Activated T-helper 9 cell treated with anti-CD3 and anti-CD28 coated beads, Interleukin-2, amount 50 U/mL, for 16 hours (primary cell): ENCODE results near the gene AAMP.

Experiments used
- DNase-seq: peaks from one replicate; pipeline ENCODE4 v3.0.0-alpha.2; 2020; ENCODE audit warnings: low read depth

The AAMP gene

DNA sequence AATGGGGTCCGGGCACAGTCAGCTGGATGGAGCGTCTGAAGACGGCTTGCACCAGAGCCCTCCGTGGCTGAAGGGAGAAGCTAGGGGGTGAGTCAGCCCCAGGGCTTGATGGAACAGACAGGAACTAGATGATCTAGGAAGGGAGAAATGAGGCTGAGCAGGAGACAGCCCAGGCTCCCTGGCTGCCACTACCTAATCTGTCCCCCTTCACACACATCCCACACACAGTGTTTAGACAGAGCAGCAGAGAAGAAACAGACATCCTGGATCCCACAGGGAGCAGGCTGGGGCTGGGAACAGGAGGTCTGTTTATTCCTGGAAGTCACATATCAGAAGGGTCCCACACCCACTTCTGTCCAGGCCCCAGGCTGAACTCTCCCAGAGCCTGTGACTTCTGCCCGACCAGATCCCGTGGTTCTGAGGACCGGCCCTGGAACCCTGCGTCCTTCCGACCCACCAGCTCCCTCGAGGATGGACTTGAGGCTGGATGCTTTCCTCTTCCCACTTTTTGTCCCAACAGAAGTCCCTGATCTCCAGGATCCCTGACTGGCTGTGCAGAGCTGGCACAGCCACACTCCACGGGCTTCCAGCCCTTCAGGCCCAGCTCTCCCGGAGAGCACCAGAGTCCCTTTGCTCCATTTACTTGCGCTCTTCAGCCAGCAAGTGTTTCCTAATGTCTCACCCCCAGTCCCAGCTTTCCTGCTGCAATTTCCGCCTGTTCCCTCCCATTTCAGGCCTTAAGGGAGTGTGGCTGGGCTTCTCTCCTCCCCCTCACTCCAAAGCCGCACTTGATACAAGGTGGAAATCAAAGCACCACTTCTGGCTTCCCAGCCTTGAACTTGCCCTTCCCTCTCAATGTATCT is 10.6 kb downstream of the AAMP start:
- DNase-seq = no peak

DNA sequence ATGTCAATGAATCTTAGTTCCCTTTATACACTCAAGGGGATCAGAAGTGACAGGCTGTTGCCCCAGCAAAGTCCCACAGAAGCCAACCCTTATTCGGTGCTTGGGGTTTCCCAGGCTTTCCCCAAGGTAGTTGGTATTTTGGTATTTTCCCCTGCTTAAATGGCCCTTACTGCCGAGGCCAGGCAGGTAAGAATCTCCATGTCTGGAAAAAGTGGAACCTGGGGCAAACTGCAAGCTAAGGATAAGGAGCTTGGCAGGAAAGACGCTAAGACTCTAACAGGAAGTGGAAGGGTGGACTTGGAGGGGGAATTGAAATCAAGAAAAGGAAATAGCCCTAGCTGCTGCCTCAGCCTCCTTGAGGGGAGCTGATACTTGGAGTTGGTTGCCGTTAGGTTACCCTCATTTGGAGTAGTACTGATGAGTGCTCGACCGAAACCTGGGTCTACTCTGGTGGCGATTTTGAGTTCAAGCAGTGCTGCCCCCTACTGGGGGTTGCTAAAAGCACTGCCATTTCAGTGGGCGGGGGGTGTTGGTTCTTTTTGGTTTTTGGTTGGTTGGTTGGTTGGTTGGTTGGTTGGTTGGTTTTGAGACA is 12.5 kb downstream of the AAMP start:
- DNase-seq = peak; percentile 51

DNA sequence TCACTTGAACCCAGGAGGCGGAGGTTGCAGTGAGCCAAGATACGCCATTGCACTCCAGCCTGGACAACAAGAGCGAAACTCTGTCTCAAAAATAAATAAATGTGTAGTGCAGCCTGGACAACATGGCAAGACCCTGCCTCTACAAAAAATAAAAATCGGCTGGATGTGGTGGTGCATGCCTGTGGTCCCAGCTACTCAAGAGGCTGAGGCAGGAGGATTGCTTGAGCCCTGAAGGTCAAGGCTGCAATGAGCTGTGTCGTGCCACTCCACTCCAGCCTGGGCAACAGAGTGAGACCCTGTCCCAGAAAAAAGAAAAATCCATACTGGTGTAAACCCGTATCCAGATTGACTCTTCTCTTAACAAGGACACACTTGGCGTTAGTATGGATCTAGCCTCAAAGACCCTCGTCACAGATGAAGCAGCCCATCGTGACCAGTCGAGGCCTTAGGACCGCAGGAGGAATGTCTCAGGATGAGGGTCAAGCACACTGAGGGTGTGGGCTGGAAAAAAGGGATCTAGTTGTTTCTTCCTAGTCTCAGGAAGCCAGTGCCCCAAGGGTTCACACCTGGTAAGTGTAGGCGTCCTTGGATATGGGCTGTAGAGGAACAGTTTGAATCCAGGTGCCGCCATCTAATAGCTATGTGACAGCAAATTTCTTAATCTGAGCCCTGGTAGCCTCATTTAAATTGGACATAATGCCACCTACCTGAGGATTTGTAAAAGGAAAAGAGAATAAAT is 13.2 kb downstream of the AAMP start:
- DNase-seq = no peak

DNA sequence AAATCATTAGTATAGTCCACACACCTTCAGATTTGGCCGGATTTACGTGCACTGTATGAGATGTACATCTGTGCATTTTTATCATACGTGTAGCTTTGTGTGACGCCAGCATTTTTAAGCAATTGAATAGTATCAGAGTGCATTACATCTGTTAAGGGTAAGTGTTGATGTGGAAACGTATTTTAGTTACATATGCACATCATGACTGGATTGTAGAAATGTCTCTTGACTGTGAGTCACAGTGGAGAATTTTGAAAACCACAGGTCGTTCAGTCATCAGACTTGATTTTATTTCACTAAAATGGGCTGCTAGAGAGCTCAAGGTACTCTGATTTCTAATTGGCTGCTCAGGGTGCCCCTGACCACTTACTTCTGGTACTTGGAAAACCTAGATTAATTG is 14.5 kb downstream of the AAMP start:
- no peak for DNase-seq

DNA sequence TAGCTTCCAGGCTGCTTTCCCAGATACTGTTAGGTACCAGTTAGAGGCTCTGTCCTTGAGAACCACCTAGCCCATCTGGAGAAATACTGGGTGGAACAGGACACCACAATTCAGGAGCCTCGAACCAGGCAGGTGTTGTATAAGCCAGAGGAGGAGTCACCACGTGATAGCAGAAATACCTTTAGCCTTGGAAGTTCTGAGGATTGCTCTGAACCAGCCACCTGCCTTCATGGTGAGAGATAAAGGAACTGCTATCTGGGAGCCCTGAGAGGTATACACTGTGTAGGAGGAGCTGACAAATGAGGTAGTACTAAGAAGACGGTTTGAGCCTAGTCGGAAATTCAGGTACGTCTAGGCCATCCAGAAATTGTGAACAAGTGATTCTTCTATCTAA is 16.7 kb downstream of the AAMP start:
- no peak for DNase-seq

GRCh38 chr2:218252509-218253231 is 17.3 kb downstream of the AAMP start:
- no peak for DNase-seq

DNA sequence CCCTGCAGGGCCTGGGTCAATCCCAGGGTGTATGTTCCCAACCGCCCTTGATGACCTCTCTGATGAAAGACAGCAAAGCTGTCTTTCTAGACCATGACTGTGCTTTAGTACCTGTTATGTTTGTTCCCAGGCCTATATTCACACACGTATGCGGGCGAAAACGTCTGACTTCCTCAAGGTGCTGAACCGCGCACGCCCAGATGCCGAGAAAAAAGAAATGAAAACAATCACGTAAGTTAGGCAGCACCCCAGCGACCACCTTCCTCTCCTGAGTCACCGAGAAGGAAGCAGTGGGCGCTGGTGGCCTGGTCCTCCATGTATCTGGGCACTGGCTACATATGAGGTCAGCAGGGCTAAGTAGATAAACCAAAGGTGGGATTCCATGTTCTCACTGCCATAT is 20.2 kb downstream of the AAMP start:
- no peak for DNase-seq

- no peak for DNase-seq
Observed at GRCh38 chr2:218245214-218245613, 24.7 kb downstream of the AAMP start.

DNA sequence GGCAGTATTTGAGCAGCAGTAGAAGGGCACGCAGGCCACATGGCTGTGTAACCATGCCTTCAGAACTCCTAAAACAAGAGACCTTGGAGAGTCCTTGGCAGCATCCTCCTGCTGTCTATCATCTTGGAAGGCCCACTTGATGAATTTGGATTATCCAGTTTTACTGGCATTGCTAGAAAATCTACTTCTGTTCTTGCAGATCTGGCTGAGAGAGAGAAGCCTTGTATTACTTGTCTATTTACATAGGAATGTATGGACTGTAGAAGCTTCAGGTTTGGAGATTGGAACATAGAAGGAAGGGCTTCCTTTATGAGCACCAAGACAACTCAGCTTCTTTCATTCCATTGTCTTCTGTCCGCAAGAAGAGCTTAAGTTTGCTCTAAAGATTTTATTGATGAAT is 25.3 kb downstream of the AAMP start:
- DNase-seq = no peak

- DNase-seq = no peak
Observed at GRCh38 chr2:218244204-218244603, 25.7 kb downstream of the AAMP start.

DNA sequence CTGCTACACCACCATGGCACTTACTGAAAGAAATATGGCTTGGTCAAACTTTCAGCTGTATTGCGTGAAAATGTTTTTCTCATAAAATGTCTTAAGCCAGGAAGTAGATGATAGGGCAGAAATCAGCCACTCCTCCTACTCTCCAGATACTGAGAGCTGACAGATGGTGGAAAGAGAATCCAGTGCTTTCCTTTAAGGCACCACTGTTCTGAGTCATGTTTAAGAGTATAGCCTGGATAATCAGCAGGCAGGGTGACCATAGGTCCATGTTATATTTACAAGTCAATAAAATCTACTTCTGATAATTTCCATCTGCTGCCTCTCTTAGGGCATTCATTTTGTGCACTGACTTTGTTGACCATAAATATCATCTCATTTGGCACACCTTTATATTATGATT is 31.1 kb downstream of the AAMP start:
- no peak for DNase-seq

GRCh38 chr2:218236829-218237228 is 33.1 kb downstream of the AAMP start:
- DNase-seq = no peak

GRCh38 chr2:218235017-218235416 is 34.9 kb downstream of the AAMP start:
- no peak for DNase-seq

- DNase-seq = no peak
Observed at GRCh38 chr2:218234521-218234920, 35.4 kb downstream of the AAMP start.

DNA sequence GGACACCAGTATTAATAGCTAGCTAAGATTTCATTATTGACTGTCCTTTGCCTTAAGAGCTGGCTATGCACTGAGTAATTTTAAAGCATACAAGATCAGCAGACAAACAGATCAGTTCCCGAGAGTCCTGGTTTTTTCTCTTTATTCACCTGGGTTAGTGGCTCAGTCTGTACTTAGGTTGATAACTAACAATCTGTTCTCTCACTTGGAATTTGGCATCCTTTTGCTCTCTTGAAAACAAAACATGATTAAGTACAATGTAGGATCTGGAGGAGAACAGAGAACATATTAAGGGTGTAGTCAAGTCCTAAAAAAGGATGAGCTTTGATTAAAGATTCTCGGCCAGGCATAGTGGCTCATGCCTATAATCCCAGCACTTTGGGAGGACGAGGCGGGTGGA is 36.4 kb downstream of the AAMP start:
- DNase-seq = no peak

- DNase-seq = no peak
Observed at GRCh38 chr2:218230882-218231281, 39.1 kb downstream of the AAMP start.

DNA sequence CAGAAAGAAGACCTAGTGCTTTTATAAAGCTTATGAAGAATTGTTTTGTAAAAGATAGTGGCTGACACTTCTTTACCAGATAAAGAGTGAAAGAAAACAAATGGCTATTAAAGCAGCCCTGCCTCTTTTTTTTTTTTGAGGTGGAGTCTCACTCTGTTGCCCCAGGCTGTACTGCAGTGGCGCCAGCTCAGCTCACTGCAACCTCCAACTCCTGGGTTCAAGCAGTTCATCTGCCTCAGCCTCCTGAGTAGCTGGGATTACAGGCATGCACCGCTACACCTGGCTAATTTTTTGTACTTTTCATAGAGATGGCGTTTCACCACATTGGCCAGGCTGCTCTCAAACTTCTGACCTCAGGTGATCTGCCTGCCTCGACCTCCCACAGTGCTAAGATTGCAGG is 40.1 kb downstream of the AAMP start:
- DNase-seq = no peak

DNA sequence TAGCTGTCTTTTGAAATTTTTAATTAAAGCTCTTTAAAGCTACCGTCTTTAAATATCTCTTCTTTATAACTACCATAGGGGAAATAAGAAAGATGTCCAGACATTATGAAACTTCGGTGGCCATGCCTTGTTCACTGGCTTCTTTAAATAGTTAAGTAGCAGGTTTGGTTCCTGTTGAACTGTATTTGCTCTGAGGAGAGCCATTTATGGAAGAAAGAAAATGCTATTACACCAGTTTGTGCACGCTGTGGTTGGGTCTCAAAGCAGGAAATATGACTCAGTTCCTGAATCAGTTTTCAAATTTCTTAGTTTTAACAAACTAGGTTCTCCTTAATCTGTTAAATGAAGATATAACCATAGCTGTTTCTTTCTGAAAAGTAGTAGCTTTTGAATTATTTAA is 40.7 kb downstream of the AAMP start:
- no peak for DNase-seq

- no peak for DNase-seq
Observed at GRCh38 chr2:218228366-218229090, 41.4 kb downstream of the AAMP start.

DNA sequence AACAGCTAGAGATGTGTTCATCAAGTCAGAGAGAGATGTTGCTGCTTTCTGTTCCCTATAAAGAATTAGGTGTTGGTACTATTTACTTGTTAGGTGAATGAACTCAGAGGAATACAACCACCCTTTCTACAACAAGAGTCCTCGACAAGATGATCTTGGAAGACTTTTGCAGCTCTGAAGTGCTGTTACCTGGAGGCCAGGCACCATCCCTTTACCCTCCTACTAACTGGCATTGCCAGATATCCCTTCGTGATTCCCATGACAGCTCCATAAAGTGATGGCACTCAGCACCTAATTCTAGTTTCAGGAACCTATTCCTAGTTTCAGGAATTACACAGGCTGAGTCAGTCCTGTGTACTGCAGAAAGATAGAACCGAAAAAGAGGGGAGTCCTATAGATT is 43.0 kb downstream of the AAMP start:
- no peak for DNase-seq

DNA sequence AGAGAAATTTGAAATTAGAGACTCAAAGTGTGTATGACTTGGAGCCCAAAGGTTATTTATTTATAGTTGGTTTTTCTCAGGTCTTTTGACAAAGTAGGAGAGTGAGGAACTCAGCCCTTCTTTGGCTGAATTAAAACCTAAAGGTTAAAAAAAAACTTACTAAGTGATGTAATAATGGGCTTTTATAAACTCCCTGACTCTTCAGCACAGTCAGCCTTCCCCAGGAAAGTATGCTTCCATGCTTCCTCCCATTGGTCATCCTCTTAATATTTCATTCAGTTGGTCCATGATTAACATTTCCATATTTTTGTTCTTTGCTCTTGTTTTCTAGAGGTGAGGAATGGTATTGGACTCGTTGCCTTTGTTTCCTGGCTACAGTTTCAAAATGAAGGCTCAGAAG is 45.8 kb downstream of the AAMP start:
- DNase-seq = no peak

- DNase-seq = no peak
Observed at GRCh38 chr2:218223046-218223445, 46.9 kb downstream of the AAMP start.
